ENCODE data around the gene SLC34A3. TPM values are rescaled to one million over a fixed set of nuclear protein-coding genes. Genes with fewer than 3 reads are reported as not detected.

The SLC34A3 gene
- 0.54 TPM for polyA plus RNA-seq (2012; ENCODE audit: insufficient read depth, insufficient read length, low read depth)

GRCh38 chr9:137230705-137231371 lies at the start of gene SLC34A3:
SLC34A3 (plus strand) TSS chr9:137230901; CDS start chr9:137231703, 802 bp downstream.
- no peaks in the 10 kb centered on the region for H3K27me3 ChIP-seq
- H3K4me3 ChIP-seq (ENCODE audit: low read depth, low read length) = no peak within 1 kb of the TSS
- no peaks in the 10 kb centered on the region for H3K36me3 ChIP-seq
- peaks cover 7% of the 10 kb centered on the region; the same call in 1 of the 2 replicates for H3K4me1 ChIP-seq
- H3K9me3 ChIP-seq = no peaks in the 10 kb centered on the region
- TF ChIP-seq, protein P1, sequence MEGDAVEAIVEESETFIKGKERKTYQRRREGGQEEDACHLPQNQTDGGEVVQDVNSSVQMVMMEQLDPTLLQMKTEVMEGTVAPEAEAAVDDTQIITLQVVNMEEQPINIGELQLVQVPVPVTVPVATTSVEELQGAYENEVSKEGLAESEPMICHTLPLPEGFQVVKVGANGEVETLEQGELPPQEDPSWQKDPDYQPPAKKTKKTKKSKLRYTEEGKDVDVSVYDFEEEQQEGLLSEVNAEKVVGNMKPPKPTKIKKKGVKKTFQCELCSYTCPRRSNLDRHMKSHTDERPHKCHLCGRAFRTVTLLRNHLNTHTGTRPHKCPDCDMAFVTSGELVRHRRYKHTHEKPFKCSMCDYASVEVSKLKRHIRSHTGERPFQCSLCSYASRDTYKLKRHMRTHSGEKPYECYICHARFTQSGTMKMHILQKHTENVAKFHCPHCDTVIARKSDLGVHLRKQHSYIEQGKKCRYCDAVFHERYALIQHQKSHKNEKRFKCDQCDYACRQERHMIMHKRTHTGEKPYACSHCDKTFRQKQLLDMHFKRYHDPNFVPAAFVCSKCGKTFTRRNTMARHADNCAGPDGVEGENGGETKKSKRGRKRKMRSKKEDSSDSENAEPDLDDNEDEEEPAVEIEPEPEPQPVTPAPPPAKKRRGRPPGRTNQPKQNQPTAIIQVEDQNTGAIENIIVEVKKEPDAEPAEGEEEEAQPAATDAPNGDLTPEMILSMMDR (IDR thresholded peaks at IDR 0.05; ENCODE audit: low read depth, low read length) = no peak
- no peak for DNase-seq

DNA sequence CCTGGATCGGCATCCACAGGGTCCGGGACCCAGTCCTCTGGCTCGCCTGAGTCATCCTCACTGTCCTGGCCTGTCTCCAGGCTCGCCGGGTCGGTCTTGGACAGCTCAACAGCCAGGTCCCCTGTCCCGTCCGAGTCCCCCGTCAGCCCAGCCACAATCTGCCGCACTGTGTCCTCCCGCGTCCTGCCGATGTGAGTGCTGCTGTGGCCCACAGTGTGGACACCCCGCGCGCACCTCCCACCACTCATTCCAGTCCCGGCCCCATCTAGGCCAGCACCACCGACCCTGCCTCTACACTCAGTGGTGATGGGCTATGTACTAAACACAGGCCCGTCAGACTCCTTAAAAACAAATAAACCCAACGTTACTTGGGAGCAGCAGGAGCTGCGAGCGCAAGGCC lies 49.0 kb upstream of the SLC34A3 start:
- no peaks in the 10 kb centered on the region for H3K9me3 ChIP-seq
- H3K4me1 ChIP-seq = no peaks in the 10 kb centered on the region
- peaks cover 29% of the 10 kb centered on the region for H3K36me3 ChIP-seq
- no peak overlapping the region for H3K4me3 ChIP-seq (ENCODE audit: low read depth, low read length)
- no peaks in the 10 kb centered on the region for H3K27me3 ChIP-seq
- TF ChIP-seq, protein P1 (IDR thresholded peaks at IDR 0.05; ENCODE audit: low read depth, low read length) = no peak
- DNase-seq = no peak

GRCh38 chr9:137182836-137183235 lies 47.9 kb upstream of the SLC34A3 start:
- DNase-seq = no peak
- Histone ChIP-seq H3K27me3 (no peaks in the 10 kb centered on the region), H3K4me3 (ENCODE audit: low read depth, low read length) (no peak overlapping the region), H3K9me3 (no peaks in the 10 kb centered on the region), H3K4me1 (no peaks in the 10 kb centered on the region), H3K36me3 (peaks cover 29% of the 10 kb centered on the region)
- TF ChIP-seq, protein P1 (IDR thresholded peaks at IDR 0.05; ENCODE audit: low read depth, low read length) = no peak

DNA sequence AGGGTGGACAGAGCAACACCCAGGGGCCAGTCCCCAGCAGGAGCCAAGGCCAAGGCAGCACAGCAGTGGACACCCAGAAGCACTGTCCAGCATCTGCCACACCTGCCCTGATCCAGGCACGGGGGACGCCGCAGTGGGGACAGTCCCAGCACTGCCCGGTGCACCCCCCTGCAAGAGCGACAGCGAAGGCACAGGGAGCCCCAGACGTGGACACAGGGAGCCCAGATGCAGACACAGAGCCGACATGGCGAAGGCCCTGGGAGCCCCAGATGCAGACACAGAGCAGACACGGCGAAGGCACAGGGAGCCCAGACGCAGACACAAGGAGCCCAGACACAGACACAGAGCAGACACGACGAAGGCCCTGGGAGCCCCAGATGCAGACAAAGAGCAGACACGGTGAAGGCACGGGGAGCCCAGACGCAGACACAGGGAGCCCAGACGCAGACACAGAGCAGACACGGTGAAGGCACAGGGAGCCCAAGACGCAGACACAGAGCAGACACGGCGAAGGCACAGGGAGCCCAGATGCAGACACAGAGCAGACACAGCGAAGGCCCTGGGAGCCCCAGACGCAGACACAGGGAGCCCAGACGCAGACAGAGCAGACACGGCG lies 46.6 kb upstream of the SLC34A3 start:
- TF ChIP-seq, protein P1 (IDR thresholded peaks at IDR 0.05; ENCODE audit: low read depth, low read length) = no peak
- peaks cover 29% of the 10 kb centered on the region for H3K36me3 ChIP-seq

DNA sequence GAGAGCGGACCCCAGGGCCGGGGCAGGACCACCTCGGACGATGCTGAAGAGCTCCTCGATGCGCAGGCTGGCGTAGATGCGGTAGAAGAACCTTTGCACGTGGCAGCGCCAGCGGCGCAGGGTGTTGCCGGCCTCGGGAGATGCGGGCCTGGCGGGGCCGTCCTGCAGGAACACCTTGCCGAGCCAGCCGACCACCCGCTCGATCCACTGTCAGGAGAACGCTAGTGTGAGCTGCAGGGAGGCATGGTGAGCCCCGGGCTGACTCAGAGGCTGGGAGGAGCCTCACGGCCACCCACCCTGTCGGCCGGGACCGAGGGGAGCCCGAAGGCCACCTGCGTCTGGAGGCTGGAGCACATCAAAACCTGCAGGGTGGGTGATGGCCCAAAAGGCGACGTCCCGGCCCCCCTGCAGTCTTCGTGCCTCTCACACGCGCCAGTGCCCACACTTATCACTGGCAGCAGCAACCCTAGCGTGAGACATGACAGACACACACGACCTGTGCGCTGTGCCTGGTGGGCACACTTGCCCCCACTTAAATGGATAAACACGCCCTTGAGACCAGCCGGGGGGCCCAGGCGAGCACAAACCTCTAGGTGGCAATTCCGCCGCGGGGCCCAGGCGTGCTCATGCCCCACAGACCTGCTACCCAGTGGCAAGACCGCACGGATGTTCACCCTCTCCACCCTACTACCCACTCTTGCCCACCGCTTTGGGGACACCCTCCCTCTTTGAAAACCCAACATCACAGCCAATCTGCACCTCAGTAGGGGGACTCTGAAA lies 45.6 kb upstream of the SLC34A3 start:
- peaks cover 29% of the 10 kb centered on the region for H3K36me3 ChIP-seq
- TF ChIP-seq, protein P1 (IDR thresholded peaks at IDR 0.05; ENCODE audit: low read depth, low read length) = no peak
- H3K4me1 ChIP-seq = no peaks in the 10 kb centered on the region
- H3K27me3 ChIP-seq = no peaks in the 10 kb centered on the region
- H3K9me3 ChIP-seq = no peaks in the 10 kb centered on the region
- DNase-seq = no peak
- H3K4me3 ChIP-seq (ENCODE audit: low read depth, low read length) = no peak overlapping the region

More for the DNA sequence above, 46.6 kb upstream of the SLC34A3 start:
- Histone ChIP-seq H3K4me1 (no peaks in the 10 kb centered on the region), H3K9me3 (no peaks in the 10 kb centered on the region), H3K4me3 (ENCODE audit: low read depth, low read length) (no peak overlapping the region), H3K27me3 (no peaks in the 10 kb centered on the region)
- no peak for DNase-seq
